Suprapubic skin (tissue), 3 donors: Measurements from ENCODE around the gene TMEM163.

Source experiments
- POLR2A ChIP-seq, 2 donors: fragments of 450-650 bp; IDR thresholded peaks; one replicate each; pipeline ENCODE4 v1.6.1; 2017; ENCODE audit warnings: antibody characterized with exemption in 2 of 2, mild to moderate bottlenecking in 2 of 2, moderate library complexity in 2 of 2
- TF ChIP-seq, protein P1 (sequence below), 2 donors: fragments of 200-600 bp in 1 of 2; fragments of 450-650 bp in 1 of 2; sonication (generic) in 1 of 2; IDR thresholded peaks; one replicate each; pipeline ENCODE4 v1.5.1; 2016 to 2019; ENCODE audit warnings: antibody characterized with exemption in 2 of 2, mild to moderate bottlenecking in 1 of 2, moderate library complexity in 1 of 2

DNA sequence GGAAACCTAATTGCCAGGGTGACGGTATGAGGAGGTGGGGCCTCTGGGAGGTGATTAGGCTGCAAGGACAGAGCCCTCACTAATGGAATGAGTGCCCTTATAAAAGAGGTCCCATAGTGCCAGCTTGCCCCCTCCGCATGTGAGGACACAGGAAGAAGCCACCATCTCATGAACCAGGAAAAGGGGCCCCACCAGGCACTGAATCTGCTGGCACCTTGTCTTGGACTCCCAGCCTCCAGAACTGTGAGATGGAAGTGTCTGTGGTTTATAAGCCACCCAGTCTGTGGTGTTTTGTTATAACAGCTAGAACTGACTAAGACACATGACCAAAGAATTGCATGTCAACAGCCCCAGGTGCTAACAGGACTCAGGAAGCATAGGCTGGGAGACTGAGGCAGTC lies 250.6 kb downstream of the TMEM163 start:
- no peak for TF ChIP-seq POLR2A (IDR thresholded peaks at IDR 0.05)
- TF ChIP-seq, protein P1, sequence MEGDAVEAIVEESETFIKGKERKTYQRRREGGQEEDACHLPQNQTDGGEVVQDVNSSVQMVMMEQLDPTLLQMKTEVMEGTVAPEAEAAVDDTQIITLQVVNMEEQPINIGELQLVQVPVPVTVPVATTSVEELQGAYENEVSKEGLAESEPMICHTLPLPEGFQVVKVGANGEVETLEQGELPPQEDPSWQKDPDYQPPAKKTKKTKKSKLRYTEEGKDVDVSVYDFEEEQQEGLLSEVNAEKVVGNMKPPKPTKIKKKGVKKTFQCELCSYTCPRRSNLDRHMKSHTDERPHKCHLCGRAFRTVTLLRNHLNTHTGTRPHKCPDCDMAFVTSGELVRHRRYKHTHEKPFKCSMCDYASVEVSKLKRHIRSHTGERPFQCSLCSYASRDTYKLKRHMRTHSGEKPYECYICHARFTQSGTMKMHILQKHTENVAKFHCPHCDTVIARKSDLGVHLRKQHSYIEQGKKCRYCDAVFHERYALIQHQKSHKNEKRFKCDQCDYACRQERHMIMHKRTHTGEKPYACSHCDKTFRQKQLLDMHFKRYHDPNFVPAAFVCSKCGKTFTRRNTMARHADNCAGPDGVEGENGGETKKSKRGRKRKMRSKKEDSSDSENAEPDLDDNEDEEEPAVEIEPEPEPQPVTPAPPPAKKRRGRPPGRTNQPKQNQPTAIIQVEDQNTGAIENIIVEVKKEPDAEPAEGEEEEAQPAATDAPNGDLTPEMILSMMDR (IDR thresholded peaks at IDR 0.05), result no peak
